ENCODE measurements around the gene RPS19. TPM values are rescaled to one million over a fixed set of nuclear protein-coding genes. Genes with fewer than 3 reads are reported as not detected.

Gene RPS19
- total and polyA plus RNA-seq, 4 donors, result 275 to 655 (median 476) TPM

- Histone ChIP-seq H3K27ac (ENCODE audit: low read depth in 1 of 2, low read length in 2 of 2) (no peak overlapping the region), H3K9ac (ENCODE audit: low read depth in 1 of 2, low read length in 2 of 2) (no peak overlapping the region), H3K36me3 (ENCODE audit: control insufficient read depth in 4 of 4, insufficient read depth in 3 of 4, low read depth in 1 of 4, low read length in 3 of 4) (peaks cover 16 to 60% (median 27%) of the 10 kb centered on the region in 4 donors), H3K4me1 (ENCODE audit: control insufficient read depth in 4 of 4, insufficient read depth in 4 of 4, low read length in 3 of 4) (peaks cover 0 to 17% (median 5%) of the 10 kb centered on the region in 4 donors), H3K9me3 (ENCODE audit: control insufficient read depth in 4 of 4, low read length in 3 of 4) (no peaks in the 10 kb centered on the region), H3K27me3 (ENCODE audit: control insufficient read depth in 4 of 4, insufficient read depth in 4 of 4, low read length in 3 of 4) (no peaks in the 10 kb centered on the region), H3K4me3 (ENCODE audit: low read depth in 1 of 3, low read length in 3 of 3) (no peak overlapping the region)
- TF ChIP-seq FOXA2 (IDR thresholded peaks at IDR 0.05) (no peak), NR2F2 (IDR thresholded peaks at IDR 0.05) (no peak), HNF4G (IDR thresholded peaks at IDR 0.05) (no peak), EGR1 (IDR thresholded peaks at IDR 0.05; ENCODE audit: low read depth in 2 of 2) (no peak), SP1 (IDR thresholded peaks at IDR 0.05) (no peak), RXRA (IDR thresholded peaks at IDR 0.05) (no peak), ZBTB33 (IDR thresholded peaks at IDR 0.05) (no peak)
- TF ChIP-seq, protein P1, sequence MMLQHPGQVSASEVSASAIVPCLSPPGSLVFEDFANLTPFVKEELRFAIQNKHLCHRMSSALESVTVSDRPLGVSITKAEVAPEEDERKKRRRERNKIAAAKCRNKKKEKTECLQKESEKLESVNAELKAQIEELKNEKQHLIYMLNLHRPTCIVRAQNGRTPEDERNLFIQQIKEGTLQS (IDR thresholded peaks at IDR 0.05), result no peak
- DNase-seq (ENCODE audit: low spot score), result no peak
- 90% methylated on average over 13 of the region's 13 CpGs for WGBS
Observed at GRCh38 chr19:41869374-41869955, 9.4 kb downstream of the RPS19 start.

- H3K27ac ChIP-seq (ENCODE audit: low read depth in 1 of 2, low read length in 2 of 2), result no peak overlapping the region
Observed at GRCh38 chr19:41870401-41870873, 10.4 kb downstream of the RPS19 start.

More at GRCh38 chr19:41870401-41870873, 10.4 kb downstream of the RPS19 start:
- H3K4me3 ChIP-seq (ENCODE audit: low read depth in 1 of 3, low read length in 3 of 3), result no peak overlapping the region
- TF ChIP-seq TAF1 (conservative IDR thresholded peaks at IDR 0.05) (no peak), REST (IDR thresholded peaks at IDR 0.05) (no peak), RAD21 (IDR thresholded peaks at IDR 0.05) (no peak), NR2F2 (IDR thresholded peaks at IDR 0.05) (no peak), GABPA (IDR thresholded peaks at IDR 0.05 in 1 of 2, conservative IDR thresholded peaks at IDR 0.05 in 1 of 2) (no peak), SP1 (IDR thresholded peaks at IDR 0.05) (no peak), YY1 (IDR thresholded peaks at IDR 0.05) (no peak), HNF4A (conservative IDR thresholded peaks at IDR 0.05) (no peak), RXRA (IDR thresholded peaks at IDR 0.05) (no peak), FOXA1 (IDR thresholded peaks at IDR 0.05) (no peak), JUND (IDR thresholded peaks at IDR 0.05) (no peak), ZBTB33 (IDR thresholded peaks at IDR 0.05) (no peak), FOXA2 (IDR thresholded peaks at IDR 0.05) (no peak), HNF4G (IDR thresholded peaks at IDR 0.05) (no peak)
- TF ChIP-seq, protein P2, sequence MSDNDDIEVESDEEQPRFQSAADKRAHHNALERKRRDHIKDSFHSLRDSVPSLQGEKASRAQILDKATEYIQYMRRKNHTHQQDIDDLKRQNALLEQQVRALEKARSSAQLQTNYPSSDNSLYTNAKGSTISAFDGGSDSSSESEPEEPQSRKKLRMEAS (IDR thresholded peaks at IDR 0.05), result no peak
- TF ChIP-seq, protein P1 (IDR thresholded peaks at IDR 0.05), result no peak
- TF ChIP-seq, protein P3, sequence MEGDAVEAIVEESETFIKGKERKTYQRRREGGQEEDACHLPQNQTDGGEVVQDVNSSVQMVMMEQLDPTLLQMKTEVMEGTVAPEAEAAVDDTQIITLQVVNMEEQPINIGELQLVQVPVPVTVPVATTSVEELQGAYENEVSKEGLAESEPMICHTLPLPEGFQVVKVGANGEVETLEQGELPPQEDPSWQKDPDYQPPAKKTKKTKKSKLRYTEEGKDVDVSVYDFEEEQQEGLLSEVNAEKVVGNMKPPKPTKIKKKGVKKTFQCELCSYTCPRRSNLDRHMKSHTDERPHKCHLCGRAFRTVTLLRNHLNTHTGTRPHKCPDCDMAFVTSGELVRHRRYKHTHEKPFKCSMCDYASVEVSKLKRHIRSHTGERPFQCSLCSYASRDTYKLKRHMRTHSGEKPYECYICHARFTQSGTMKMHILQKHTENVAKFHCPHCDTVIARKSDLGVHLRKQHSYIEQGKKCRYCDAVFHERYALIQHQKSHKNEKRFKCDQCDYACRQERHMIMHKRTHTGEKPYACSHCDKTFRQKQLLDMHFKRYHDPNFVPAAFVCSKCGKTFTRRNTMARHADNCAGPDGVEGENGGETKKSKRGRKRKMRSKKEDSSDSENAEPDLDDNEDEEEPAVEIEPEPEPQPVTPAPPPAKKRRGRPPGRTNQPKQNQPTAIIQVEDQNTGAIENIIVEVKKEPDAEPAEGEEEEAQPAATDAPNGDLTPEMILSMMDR (IDR thresholded peaks at IDR 0.05; ENCODE audit: low read depth, low read length, missing input control), result no peak
- 64% methylated on average over 3 of the region's 3 CpGs for WGBS
- no peaks in the 10 kb centered on the region for H3K27me3 ChIP-seq (ENCODE audit: control insufficient read depth in 4 of 4, insufficient read depth in 4 of 4, low read length in 3 of 4)
- H3K9ac ChIP-seq (ENCODE audit: low read depth in 1 of 2, low read length in 2 of 2), result no peak overlapping the region
- H3K36me3 ChIP-seq (ENCODE audit: control insufficient read depth in 4 of 4, insufficient read depth in 3 of 4, low read depth in 1 of 4, low read length in 3 of 4), result peaks cover 16 to 52% (median 19%) of the 10 kb centered on the region in 4 donors
- no peaks in the 10 kb centered on the region for H3K9me3 ChIP-seq (ENCODE audit: control insufficient read depth in 4 of 4, low read length in 3 of 4)
- peaks cover 0 to 14% (median 5%) of the 10 kb centered on the region in 4 donors for H3K4me1 ChIP-seq (ENCODE audit: control insufficient read depth in 4 of 4, insufficient read depth in 4 of 4, low read length in 3 of 4)
- no peak for DNase-seq (ENCODE audit: low spot score)
